ENCODE results near the gene ZNF525. TPM values are rescaled to one million over a fixed set of nuclear protein-coding genes. Genes with fewer than 3 reads are reported as not detected.
"Not testable (repeated sequence)": the region's sequence is repeated elsewhere in the genome, so short reads cannot be mapped to it uniquely, and the experiment has no call there.

The ZNF525 gene
- total RNA-seq = 10 to 100 TPM; 14.5 to 19.9 TPM

DNA sequence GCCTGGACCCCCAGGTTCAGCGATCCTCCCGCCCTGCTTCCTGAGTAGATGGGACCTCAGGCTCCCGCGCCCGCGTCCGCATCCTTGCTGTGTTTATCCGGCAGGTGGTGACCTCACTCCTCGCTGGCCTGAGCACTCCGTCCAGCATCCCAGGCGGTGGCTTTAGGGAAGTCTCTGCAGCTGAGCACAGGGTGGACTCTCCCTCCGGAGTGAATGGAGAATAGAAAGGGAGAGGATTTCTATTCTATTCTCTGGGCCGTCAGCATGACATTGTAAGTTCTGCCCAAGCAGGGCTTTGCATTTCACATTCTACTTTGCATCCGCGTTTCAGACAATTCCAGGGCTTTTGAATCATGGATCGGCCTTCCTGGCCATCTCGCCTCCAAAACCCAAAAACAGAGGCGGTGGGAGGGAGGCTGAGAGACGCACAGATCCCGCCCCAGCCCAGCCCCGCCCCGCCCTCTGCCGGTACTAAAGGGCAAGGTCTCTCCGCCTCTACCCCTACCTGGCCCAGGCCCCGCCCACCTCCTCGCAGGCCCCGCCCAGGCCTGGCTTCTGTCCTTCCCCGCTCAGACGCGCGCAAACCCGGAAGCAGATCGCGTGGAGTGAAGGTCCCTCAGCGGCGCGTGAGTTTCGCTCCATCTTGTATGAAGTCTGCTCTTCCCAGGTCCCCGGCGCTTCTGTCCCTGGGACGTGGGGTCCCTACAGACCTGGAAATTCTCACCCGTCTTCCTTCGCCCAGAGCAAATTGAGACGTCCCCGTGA, at the start of gene ZNF525:
ZNF525 (plus strand) TSS at position 572 of the 765 bp plus-strand sequence. CDS start 6,577 bp downstream, outside the sequence.
- intact Hi-C loops (cut with micrococcal nuclease) = loop anchor here (1.0 to 2.0 kb wide), 2 partner anchors 33 to 172 kb away; partner anchors contain the start of genes ZNF665 and ZNF845
- ChIA-PET CTCF (no interaction called here), POLR2A (no interaction called here)
- Mint-ChIP-seq H3K27me3 (no peaks in the 10 kb centered on the region), H3K9me3 (peaks cover 9% of the 10 kb centered on the region), H3K4me3 (peak within 1 kb of the TSS; percentile 88), H3K36me3 (peaks cover 20% of the 10 kb centered on the region), H3K4me1 (ENCODE audit: low read depth) (peaks cover 22% of the 10 kb centered on the region), H3K27ac (peak within 1 kb of the TSS; percentile 87)
- peak; percentile 98 for DNase-seq

DNA sequence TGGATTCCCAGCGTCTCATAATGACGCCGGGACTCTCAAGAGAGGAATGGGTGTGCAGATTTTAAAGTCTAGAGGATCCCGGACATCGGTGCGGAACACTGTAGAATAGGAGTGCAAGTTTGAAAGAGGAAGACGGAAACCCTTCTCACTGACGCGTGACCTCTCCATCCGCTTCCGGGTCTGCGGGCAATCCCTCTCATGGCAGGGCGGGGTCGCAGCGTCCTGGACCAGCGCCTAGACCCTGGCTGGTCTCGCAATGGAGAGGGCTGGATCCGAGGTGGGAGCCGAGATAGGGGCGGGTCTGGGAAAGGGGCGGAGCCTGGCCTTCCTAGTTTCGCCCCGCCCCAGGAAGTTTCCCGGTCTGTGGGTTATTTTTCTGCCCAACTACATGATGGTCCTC, 36.5 kb upstream of the ZNF525 start:
- Mint-ChIP-seq H3K27ac (no peak overlapping the region), H3K36me3 (peaks cover 23% of the 10 kb centered on the region), H3K4me1 (ENCODE audit: low read depth) (peaks cover 2% of the 10 kb centered on the region), H3K4me3 (peak overlapping the region; percentile 23), H3K9me3 (peaks cover 33% of the 10 kb centered on the region), H3K27me3 (peaks cover 24% of the 10 kb centered on the region)
- DNase-seq = peak; percentile 31
- ChIA-PET CTCF (no interaction called here), POLR2A (no interaction called here)
- intact Hi-C loops (cut with micrococcal nuclease) = no loop called here

DNA sequence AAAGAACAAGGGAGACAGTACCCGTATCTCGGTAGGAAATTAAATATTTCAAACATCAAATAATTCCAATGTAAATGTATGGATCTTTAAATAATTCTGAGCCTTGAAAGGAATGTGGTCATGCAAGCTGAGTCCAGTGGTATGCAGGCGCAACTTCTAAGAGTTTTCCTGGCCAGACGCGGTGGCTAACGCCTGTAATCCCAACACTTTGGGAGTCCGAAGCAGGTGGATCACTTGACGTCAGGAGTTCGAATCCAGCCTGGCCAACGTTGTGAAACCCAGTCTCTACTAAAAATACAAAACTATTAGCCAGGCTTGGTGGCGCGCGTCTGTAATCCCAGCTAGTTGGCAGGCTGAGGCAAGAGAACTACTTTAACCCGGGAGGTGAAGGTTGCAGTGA, 33.0 kb upstream of the ZNF525 start:
- CTCF ChIA-PET = no interaction called here
- POLR2A ChIA-PET = no interaction called here
- H3K27ac Mint-ChIP-seq = no peak overlapping the region

DNA sequence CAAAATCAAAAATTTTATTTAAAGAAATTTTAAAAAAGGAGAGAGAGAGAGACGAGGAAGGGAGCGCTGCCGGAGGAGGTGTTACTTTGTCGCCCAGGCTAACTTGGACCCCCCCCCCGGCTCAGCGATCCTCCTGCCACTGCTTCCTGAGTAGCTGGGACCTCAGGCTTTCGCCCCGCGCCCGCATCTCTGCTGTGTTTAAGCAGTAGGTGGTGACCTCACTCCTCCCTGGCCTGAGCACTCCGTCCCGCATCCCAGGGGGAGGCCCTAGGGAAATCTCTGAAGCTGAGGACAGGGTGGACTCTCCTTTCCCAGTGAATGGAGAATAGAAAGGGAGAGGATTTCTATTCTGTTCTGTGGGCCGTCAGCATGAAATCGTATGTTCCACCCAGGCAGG, 32.4 kb upstream of the ZNF525 start:
- Mint-ChIP-seq H3K36me3 (peaks cover 34% of the 10 kb centered on the region), H3K27ac (no peak overlapping the region), H3K4me3 (peak overlapping the region; percentile 94), H3K9me3 (peaks cover 26% of the 10 kb centered on the region), H3K27me3 (peaks cover 12% of the 10 kb centered on the region), H3K4me1 (ENCODE audit: low read depth) (peaks cover 11% of the 10 kb centered on the region)
- ChIA-PET POLR2A (no interaction called here), CTCF (no interaction called here)
- intact Hi-C loops (cut with micrococcal nuclease) = loop anchor here (1.0 to 10.0 kb wide), 5 partner anchors 32 to 1286 kb away; partner anchors contain the start of genes ZNF432, ZNF525 and ZNF677
- peak; percentile 45 for DNase-seq

More for the DNA sequence above, 33.0 kb upstream of the ZNF525 start:
- intact Hi-C loops (cut with micrococcal nuclease) = loop anchor here (2.0 to 10.0 kb wide), 4 partner anchors 32 to 1285 kb away; partner anchors contain the start of genes ZNF432, ZNF525 and ZNF677
- Mint-ChIP-seq H3K36me3 (peaks cover 31% of the 10 kb centered on the region), H3K4me1 (ENCODE audit: low read depth) (peaks cover 11% of the 10 kb centered on the region), H3K27me3 (peaks cover 15% of the 10 kb centered on the region), H3K9me3 (peaks cover 25% of the 10 kb centered on the region), H3K4me3 (peak overlapping the region; percentile 94)
- no peak for DNase-seq

DNA sequence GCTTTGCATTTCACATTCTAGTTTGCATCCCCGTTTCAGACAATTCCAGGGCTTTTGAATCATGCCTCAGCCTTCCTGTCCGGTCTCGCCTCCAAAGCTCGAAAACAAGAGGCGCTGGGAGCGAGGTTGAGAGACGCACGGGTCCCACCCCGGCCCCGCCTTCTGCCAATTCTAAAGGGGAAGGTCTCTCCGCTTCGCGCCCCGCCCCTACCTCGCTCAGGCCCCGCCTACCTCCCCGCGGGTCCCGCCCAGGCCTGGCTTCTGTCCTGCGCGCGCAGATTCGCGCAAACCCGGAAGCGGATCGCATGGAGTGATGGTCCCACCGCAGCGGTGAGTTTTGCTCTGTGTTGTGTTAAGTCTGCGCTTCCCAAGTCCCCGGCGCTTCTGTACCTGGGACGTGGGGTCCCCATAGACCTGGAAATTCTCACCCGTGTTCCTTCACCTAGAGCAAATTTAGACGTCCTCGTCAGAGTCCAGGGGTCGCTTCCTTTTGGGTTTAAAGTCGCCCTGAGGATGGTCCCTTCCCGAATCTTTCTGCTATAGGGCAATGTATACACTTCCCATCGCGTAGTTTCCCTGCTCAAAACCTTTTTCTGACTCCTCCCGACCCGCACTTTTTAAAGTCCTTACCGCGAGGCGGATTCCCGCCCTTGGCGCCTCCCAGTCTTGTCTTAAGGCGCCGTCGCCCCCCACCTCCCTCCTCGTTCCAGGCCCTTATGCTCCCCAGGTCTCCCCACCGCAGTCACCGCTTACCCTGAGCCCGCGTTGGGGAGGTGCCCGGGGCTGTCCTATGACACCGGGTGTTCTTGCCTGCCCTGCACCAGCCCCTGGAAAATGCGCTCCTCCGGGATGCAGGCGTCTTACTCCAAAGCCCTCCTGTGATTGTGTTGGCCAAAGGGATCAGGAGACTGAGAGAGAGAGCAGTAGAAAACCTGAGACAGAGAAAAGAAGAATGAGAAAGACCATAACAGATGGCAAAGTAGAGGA, 31.7 kb upstream of the ZNF525 start, which contains the start of gene ZNF845:
ZNF845 (plus strand) TSS at position 287 of the 987 bp plus-strand sequence. CDS start 7,559 bp downstream, outside the sequence.
- H3K9me3 Mint-ChIP-seq = peaks cover 27% of the 10 kb centered on the region
- DNase-seq = peak; percentile 98
- H3K27ac Mint-ChIP-seq = peak within 1 kb of the TSS; percentile 87
- peaks cover 11% of the 10 kb centered on the region for H3K4me1 Mint-ChIP-seq (ENCODE audit: low read depth)
- peak within 1 kb of the TSS; percentile 94 for H3K4me3 Mint-ChIP-seq
- H3K36me3 Mint-ChIP-seq = peaks cover 37% of the 10 kb centered on the region
- ChIA-PET CTCF (no interaction called here), POLR2A (no interaction called here)
- peaks cover 7% of the 10 kb centered on the region for H3K27me3 Mint-ChIP-seq
- intact Hi-C loops (cut with micrococcal nuclease) = loop anchor here (1.0 to 10.0 kb wide), 5 partner anchors 31 to 1286 kb away; partner anchors contain the start of genes ZNF432, ZNF525 and ZNF677

DNA sequence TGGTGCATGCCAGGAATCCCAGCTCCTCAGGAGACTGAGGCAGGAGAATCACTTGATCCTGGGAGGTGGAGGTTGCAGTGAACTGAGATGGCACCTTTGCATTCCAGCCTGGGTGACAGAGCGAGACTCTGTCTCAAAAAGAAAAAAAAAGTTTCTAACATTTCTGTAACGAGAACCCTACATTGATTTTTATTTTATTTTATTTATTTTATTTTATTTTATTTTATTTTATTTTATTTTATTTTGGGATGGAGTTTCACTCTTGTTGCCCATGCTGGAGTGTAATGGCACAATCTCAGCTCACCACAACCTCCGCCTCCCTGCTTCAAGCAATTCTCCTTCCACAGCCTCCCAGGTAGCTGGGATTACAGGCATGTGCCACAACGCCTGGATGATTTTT, 21.1 kb upstream of the ZNF525 start:
- CTCF ChIA-PET; DNase-seq; H3K27ac Mint-ChIP-seq; H3K4me3 Mint-ChIP-seq; POLR2A ChIA-PET; H3K4me1 Mint-ChIP-seq (ENCODE audit: low read depth); intact Hi-C loops (cut with micrococcal nuclease); H3K27me3 Mint-ChIP-seq: not testable (repeated sequence)
- H3K36me3 Mint-ChIP-seq = peaks cover 96% of the 10 kb centered on the region
- peaks cover 75% of the 10 kb centered on the region for H3K9me3 Mint-ChIP-seq

DNA sequence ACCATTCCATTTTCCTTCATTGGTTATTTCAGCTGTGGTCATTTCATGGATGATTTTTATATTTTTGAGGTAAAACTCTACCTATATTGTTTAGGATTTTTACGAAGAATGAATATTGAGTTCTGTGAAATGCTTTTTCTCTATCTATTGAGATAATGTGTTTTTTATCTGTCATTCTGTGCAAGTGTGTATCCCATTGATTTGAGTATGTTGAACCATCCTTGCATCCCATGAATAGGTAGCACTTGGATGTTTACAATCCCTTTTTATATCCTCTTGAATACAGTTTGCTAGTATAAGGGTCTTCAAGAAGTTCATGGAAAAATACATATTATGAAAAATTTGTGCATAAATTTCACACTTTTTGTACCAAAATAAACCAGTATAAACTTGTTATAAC, 9.8 kb upstream of the ZNF525 start:
- ChIA-PET POLR2A (no interaction called here), CTCF (no interaction called here)
- Mint-ChIP-seq H3K27ac (no peak overlapping the region), H3K4me1 (ENCODE audit: low read depth) (no peaks in the 10 kb centered on the region), H3K4me3 (no peak overlapping the region), H3K9me3 (peaks cover 74% of the 10 kb centered on the region), H3K27me3 (no peaks in the 10 kb centered on the region), H3K36me3 (peaks cover 47% of the 10 kb centered on the region)
- intact Hi-C loops (cut with micrococcal nuclease) = no loop called here
- DNase-seq = no peak

DNA sequence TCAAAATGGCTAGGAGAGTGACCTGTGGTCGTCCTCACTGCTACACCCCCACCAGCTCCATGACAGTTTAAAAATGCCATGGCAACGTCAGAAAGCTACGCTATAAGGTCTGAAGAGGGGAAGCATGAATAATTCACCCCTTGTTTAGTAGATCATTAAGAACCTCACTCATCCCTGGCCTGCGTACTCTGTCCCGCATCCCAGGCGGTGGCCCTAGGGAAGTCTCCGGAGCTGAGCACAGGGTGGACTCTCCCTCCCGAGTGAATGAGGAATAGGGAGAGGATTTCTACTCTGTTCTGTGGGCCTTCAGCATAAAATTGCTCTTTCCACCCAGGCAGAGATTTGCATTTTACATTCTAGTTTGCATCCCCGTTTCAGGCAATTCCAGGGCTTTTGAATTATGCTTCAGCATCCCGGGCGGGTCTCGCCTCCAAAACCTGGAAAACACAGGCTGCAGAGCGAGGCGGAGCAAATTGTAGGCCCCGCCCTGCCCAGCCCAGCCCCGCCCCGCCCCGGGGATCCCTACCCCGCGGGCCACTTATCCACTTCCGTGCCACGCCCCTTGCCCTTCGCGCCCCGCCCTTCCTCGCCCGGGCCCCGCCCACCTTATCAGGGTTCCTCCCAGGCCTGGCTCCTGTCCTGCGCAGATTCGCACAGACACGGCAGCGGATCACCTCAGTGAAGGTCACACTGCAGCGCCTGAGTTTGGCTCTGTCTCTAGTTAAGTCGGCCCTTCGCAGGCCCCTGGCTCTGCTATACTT, 7.5 kb upstream of the ZNF525 start:
- H3K9me3 Mint-ChIP-seq = peaks cover 51% of the 10 kb centered on the region
- ChIA-PET CTCF (no interaction called here), POLR2A (no interaction called here)
- peaks cover 27% of the 10 kb centered on the region for H3K36me3 Mint-ChIP-seq
- no peak overlapping the region for H3K4me3 Mint-ChIP-seq
- H3K4me1 Mint-ChIP-seq (ENCODE audit: low read depth) = no peaks in the 10 kb centered on the region
- intact Hi-C loops (cut with micrococcal nuclease) = no loop called here
- no peak overlapping the region for H3K27ac Mint-ChIP-seq
- no peak for DNase-seq
- no peaks in the 10 kb centered on the region for H3K27me3 Mint-ChIP-seq

DNA sequence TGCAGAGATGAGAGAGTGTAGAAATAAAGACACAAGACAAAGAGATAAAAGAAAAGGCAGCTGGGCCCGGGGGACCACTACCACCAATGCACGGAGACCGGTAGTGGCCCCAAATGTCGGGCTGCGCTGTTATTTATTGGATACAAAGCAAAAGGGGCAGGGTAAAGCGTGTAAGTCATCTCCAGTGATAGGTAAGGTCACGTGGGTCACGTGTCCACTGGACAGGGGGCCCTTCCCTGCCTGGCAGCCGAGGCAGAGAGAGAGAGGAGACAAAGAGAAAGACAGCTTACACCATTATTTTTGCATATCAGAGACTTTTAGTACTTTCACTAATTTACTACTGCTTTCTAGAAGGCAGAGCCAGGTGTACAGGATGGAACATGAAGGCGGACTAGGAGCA, 5.4 kb upstream of the ZNF525 start:
- H3K4me3 Mint-ChIP-seq; intact Hi-C loops (cut with micrococcal nuclease); DNase-seq; POLR2A ChIA-PET; H3K27me3 Mint-ChIP-seq; H3K27ac Mint-ChIP-seq; H3K4me1 Mint-ChIP-seq (ENCODE audit: low read depth): not testable (repeated sequence)
- Mint-ChIP-seq H3K36me3 (peaks cover 15% of the 10 kb centered on the region), H3K9me3 (peaks cover 35% of the 10 kb centered on the region)
- CTCF ChIA-PET = interaction anchor here (2.4 kb wide), 1 partner anchor 164 kb away, joined by 7 read pairs; no protein-coding TSS in a partner anchor

DNA sequence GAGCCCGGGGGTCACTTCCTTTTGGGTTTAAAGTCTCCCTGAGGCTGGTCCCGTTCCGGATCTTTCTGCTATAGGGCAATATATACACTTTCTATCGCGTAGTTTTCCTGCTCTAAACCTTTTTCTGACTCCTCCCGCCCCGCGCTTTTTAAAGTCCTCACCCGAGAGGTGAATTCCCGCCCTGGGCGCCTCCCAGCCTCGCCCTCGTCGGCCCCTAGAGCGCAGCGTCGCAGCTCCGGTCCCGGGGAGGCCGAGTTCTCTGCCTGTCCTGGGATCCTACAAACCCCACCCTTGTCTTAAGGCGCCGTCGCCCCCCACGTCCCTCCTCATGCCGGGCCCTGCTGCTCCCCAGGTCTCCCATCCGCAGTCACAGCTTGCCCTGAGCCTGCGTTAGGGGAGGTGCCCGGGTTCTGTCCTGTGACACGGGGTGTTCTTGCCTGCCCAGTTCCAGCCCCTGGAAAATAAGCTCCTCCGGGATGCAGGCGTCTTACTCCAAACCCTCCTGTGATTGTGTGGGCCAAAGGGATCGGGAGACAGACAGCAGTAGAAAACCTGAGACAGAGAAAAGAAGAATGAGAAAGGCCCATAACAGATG, 491 bp downstream of the ZNF525 start:
- peak; percentile 48 for DNase-seq

DNA sequence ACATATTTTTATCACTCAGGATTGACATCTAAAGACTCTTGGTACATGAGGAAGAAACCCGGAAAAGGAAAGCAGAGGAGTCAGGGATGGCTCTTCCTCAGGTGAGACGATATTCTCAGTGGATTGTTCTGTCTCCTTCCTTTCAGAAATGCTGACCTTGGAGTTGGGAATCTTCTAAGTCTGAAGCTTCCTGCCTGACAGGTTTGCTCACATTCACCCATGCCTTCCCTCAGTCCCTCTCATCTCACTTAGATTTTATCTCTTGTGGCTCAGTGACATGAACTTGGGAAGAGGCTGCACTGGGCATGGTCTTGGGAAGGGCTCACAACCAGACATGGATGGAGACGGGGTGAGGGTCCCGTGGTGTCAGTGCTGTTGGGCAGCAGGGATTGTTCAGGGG, 6.7 kb downstream of the ZNF525 start:
- POLR2A ChIA-PET = no interaction called here
- Mint-ChIP-seq H3K27me3 (no peaks in the 10 kb centered on the region), H3K36me3 (peaks cover 81% of the 10 kb centered on the region), H3K4me1 (ENCODE audit: low read depth) (peaks cover 8% of the 10 kb centered on the region), H3K9me3 (peaks cover 35% of the 10 kb centered on the region), H3K27ac (no peak overlapping the region), H3K4me3 (no peak overlapping the region)
- intact Hi-C loops (cut with micrococcal nuclease) = no loop called here
- no peak for DNase-seq
- CTCF ChIA-PET = no interaction called here

More for the DNA sequence above, 491 bp downstream of the ZNF525 start:
- ChIA-PET CTCF (no interaction called here), POLR2A (no interaction called here)
- no peaks in the 10 kb centered on the region for H3K27me3 Mint-ChIP-seq
- H3K27ac Mint-ChIP-seq = peak overlapping the region; percentile 87
- H3K36me3 Mint-ChIP-seq = peaks cover 27% of the 10 kb centered on the region
- H3K4me1 Mint-ChIP-seq (ENCODE audit: low read depth) = peaks cover 22% of the 10 kb centered on the region
- H3K9me3 Mint-ChIP-seq = peaks cover 13% of the 10 kb centered on the region
- peak overlapping the region; percentile 88 for H3K4me3 Mint-ChIP-seq
- intact Hi-C loops (cut with micrococcal nuclease) = loop anchor here (1.0 to 2.0 kb wide), 2 partner anchors 33 to 173 kb away; partner anchors contain the start of genes ZNF665 and ZNF845

Data from activated CD4-positive, alpha-beta memory T cell treated with anti-CD3 and anti-CD28 coated beads for 36 hours (primary cell).